Ovary (tissue), 9 donors: ENCODE measurements around the gene ESYT2. TPM values are rescaled to one million over a fixed set of nuclear protein-coding genes. Genes with fewer than 3 reads are reported as not detected.

Experiments used
- DNase-seq, 5 donors: peaks; one replicate each; pipeline ENCODE4 v3.0.0-alpha.2; 2019 to 2020
- H3K27ac ChIP-seq, 2 donors: fragments of 200-600 bp; one replicate each; pipeline versions ENCODE4 v1.5.1 to v1.8.0; 2019 to 2022
- H3K27me3 ChIP-seq: fragments of 200-600 bp; one replicate; pipeline ENCODE4 v1.8.0; 2022
- H3K36me3 ChIP-seq: fragments of 200-600 bp; sonication (generic); one replicate; pipeline ENCODE4 v1.5.1; 2019
- H3K4me1 ChIP-seq: one replicate; pipeline ENCODE4 v1.8.1; 2013; ENCODE audit warnings: mild to moderate bottlenecking, moderate library complexity; ENCODE audit not compliant: insufficient read depth
- H3K4me3 ChIP-seq: fragments of 200-600 bp; sonication (generic); one replicate; pipeline ENCODE4 v1.5.1; 2017
- H3K9me3 ChIP-seq, 2 donors: fragments of 200-600 bp in 1 of 2; sonication (generic) in 1 of 2; one replicate each; pipeline versions ENCODE4 v1.5.1 to v1.8.1; 2013 to 2019; ENCODE audit warnings: mild to moderate bottlenecking in 1 of 2, moderate library complexity in 1 of 2
- CTCF ChIP-seq, 3 donors: fragments of 450-650 bp in 2 of 3; fragments of 200-600 bp in 1 of 3; IDR thresholded peaks; one replicate each; pipeline versions ENCODE4 v1.5.1 to v1.8.0; 2016 to 2022; ENCODE audit warnings: antibody characterized with exemption in 3 of 3, mild to moderate bottlenecking in 1 of 3
- EP300 ChIP-seq: sonication (generic); formaldehyde crosslinking; IDR thresholded peaks from one replicate; pipeline ENCODE4 v1.6.1; 2017; ENCODE audit warnings: antibody characterized with exemption
- POLR2A ChIP-seq: fragments of 450-650 bp; IDR thresholded peaks from one replicate; pipeline ENCODE4 v1.6.1; 2017; ENCODE audit warnings: antibody characterized with exemption, mild to moderate bottlenecking, moderate library complexity
- WGBS, 3 donors: extraction: QIAGEN DNeasy Blood & Tissue Kit in 1 of 3; methylation state at CpG; one replicate each; pipeline versions ENCODE4 v1.1.5 to v1.1.7; 2013 to 2017; 5-methylcytosine and 5-hydroxymethylcytosine counted together
- intact Hi-C, 4 donors: fragments of 100-400 bp; cut with DNase I; formaldehyde crosslinking; loops; one replicate each; pipeline versions ENCODE4 v1.11.0 to v1.15.1; 2022 to 2023
- polyA plus RNA-seq, 2 donors: library from polyadenylated mRNA; stranded (reverse); fragments of 200-250 nt in 1 of 2; fragments of 350-450 nt in 1 of 2; fragmentation: Illumina TruSeq in 1 of 2; extraction: RNeasy Lipid Tissue Mini Kit (QIAGEN cat#74804) in 1 of 2; gene quantifications; one replicate each; pipeline ENCODE4 v1.2.3, GENCODE V29; 2013 to 2014
- total RNA-seq, 7 donors: library from RNA; depleted of rRNA in 2 of 7; stranded (reverse); fragments of >200 nt in 2 of 7; fragmentation: NEBNext Ultra II Directional in 3 of 7; extraction: Animal tissue kit (Norgen Biotek cat#: 25700) in 3 of 7; gene quantifications; one replicate each; pipeline versions ENCODE4 v1.1.0 to v1.2.4, GENCODE V29; 2016 to 2023
- donor health status: DM: no; HTN: no; CAD: no; lungs with moderate emphysema.
- donor health status: DM: no; HTN: no; CAD: no.
- donor health status: Bipolar disorder and iron deficiency.
- donor health status: DM: yes; HTN: yes; CAD: no.
- donor health status: DM: no; HTN: no; CAD: no.
- donor health status: DM: yes; HTN: yes; CAD: no.

ESYT2 gene
- total and polyA plus RNA-seq, 9 donors = 42.7 to 147 (median 91.6) TPM

DNA sequence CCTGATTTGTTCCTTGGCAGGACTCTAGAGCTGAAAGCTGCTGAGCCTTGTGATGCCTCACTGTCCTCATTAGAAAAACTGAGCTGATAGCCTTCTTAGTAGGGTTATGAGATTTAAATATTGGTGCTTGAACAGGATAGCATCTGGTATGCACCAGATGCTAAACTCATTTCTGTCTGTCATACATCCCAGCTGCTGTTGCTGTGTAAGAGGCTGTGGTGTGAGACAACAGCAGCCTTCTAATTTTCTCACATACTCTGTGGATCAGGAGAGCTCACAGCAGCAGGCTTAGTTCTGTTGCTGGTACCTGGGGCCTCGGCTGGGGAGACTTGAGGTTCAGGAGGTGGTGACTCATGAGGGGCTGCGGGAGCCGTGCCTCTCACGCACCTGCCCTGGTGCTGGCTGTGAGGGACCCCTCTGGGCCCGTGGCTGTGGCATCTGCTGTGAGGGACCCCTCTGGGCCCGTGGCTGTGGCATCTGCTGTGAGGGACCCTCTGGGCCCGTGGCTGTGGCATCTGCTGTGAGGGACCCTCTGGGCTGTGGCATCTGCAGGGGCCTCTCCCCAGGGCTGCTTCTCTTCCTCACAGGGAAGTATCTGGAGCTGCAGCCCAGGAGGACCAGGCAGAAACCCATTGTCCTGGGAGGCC, 39.6 kb upstream of the ESYT2 start:
- H3K4me3 ChIP-seq = no peak overlapping the region
- H3K27me3 ChIP-seq = no peaks in the 10 kb centered on the region
- H3K36me3 ChIP-seq = no peaks in the 10 kb centered on the region
- intact Hi-C loops = no loop called here
- H3K27ac ChIP-seq = no peak overlapping the region
- TF ChIP-seq EP300 (no peak), POLR2A (no peak), CTCF (IDR thresholded peaks at IDR 0.05) (no peak)
- 65 to 81% (median 70%) methylated on average over 7 of the region's 7 CpGs for WGBS, 3 donors
- DNase-seq = no peak
- peaks cover 4% of the 10 kb centered on the region for H3K4me1 ChIP-seq
- no peaks in the 10 kb centered on the region for H3K9me3 ChIP-seq

- DNase-seq = no peak
- TF ChIP-seq EP300 = no peak
- TF ChIP-seq POLR2A = no peak
- TF ChIP-seq CTCF (IDR thresholded peaks at IDR 0.05) = no peak
- Histone ChIP-seq H3K27me3 (no peaks in the 10 kb centered on the region), H3K36me3 (no peaks in the 10 kb centered on the region), H3K9me3 (no peaks in the 10 kb centered on the region), H3K27ac (no peak overlapping the region), H3K4me1 (peaks cover 4% of the 10 kb centered on the region), H3K4me3 (no peak overlapping the region)
- WGBS, 3 donors = 96 to 97% (median 96%) methylated on average over 30 of the region's 30 CpGs
- intact Hi-C loops = no loop called here
Measured at GRCh38 chr7:158867214-158867984, 38.1 kb upstream of the ESYT2 start.

- WGBS, 3 donors = 95 to 97% (median 96%) methylated on average over 4 of the region's 4 CpGs
Measured at GRCh38 chr7:158865977-158866376, 36.7 kb upstream of the ESYT2 start.

GRCh38 chr7:158865462-158865922, 36.2 kb upstream of the ESYT2 start:
- 56 to 60% (median 58%) methylated on average over 7 of the region's 7 CpGs for WGBS, 3 donors
- TF ChIP-seq EP300 (no peak), POLR2A (no peak), CTCF (IDR thresholded peaks at IDR 0.05) (no peak)

More at GRCh38 chr7:158865977-158866376, 36.7 kb upstream of the ESYT2 start:
- H3K36me3 ChIP-seq = no peaks in the 10 kb centered on the region
- no peaks in the 10 kb centered on the region for H3K27me3 ChIP-seq
- no peak for DNase-seq
- no peak overlapping the region for H3K27ac ChIP-seq
- peaks cover 4% of the 10 kb centered on the region for H3K4me1 ChIP-seq
- TF ChIP-seq CTCF (IDR thresholded peaks at IDR 0.05) = no peak
- TF ChIP-seq POLR2A = no peak
- TF ChIP-seq EP300 = no peak
- intact Hi-C loops = no loop called here
- H3K4me3 ChIP-seq = no peak overlapping the region
- H3K9me3 ChIP-seq = no peaks in the 10 kb centered on the region

More at GRCh38 chr7:158865462-158865922, 36.2 kb upstream of the ESYT2 start:
- no peaks in the 10 kb centered on the region for H3K27me3 ChIP-seq
- no peak overlapping the region for H3K4me3 ChIP-seq
- no peak overlapping the region for H3K27ac ChIP-seq
- DNase-seq = no peak
- no peaks in the 10 kb centered on the region for H3K9me3 ChIP-seq
- no peaks in the 10 kb centered on the region for H3K36me3 ChIP-seq
- H3K4me1 ChIP-seq = peaks cover 4% of the 10 kb centered on the region
- intact Hi-C loops = no loop called here
